Endodermal cell (in vitro differentiated cells): ENCODE results near the gene PILRB. TPM values are rescaled to one million over a fixed set of nuclear protein-coding genes. Genes with fewer than 3 reads are reported as not detected.

Experiments used
- DNase-seq: peaks from one replicate; pipeline ENCODE4 v3.0.0-alpha.2; 2017
- H3K27ac ChIP-seq: 2 replicates; pipeline ENCODE4 v1.5.1; 2013; ENCODE audit warnings: mild to moderate bottlenecking, low read depth, low read length, moderate library complexity
- H3K27me3 ChIP-seq: 2 replicates; pipeline ENCODE4 v1.6.1; 2013; ENCODE audit warnings: mild to moderate bottlenecking, low read length, moderate library complexity; ENCODE audit not compliant: insufficient read depth, control insufficient read depth, poor library complexity, severe bottlenecking
- H3K36me3 ChIP-seq: 2 replicates; pipeline ENCODE4 v1.7.0; 2013; ENCODE audit warnings: mild to moderate bottlenecking, low read length, moderate library complexity; ENCODE audit not compliant: control insufficient read depth, insufficient read depth
- H3K4me1 ChIP-seq: one replicate; pipeline ENCODE4 v1.7.0; 2013; ENCODE audit warnings: low read length; ENCODE audit not compliant: control insufficient read depth, insufficient read depth
- H3K4me3 ChIP-seq: 2 replicates; pipeline ENCODE4 v1.5.1; 2013; ENCODE audit warnings: mild to moderate bottlenecking, low read length, moderate library complexity
- H3K9ac ChIP-seq: 2 replicates; pipeline ENCODE4 v1.6.1; 2013; ENCODE audit warnings: mild to moderate bottlenecking, low read length, moderate library complexity; ENCODE audit not compliant: poor library complexity, severe bottlenecking; ENCODE audit errors: extremely low read depth
- H3K9me3 ChIP-seq: 2 replicates; pipeline ENCODE4 v1.6.1; 2013; ENCODE audit warnings: mild to moderate bottlenecking, low read length, moderate library complexity; ENCODE audit not compliant: control insufficient read depth
- H3K27ac Mint-ChIP-seq: 2 replicates; pipeline ENCODE4 v1.8.0; 2020; ENCODE audit warnings: mixed read lengths
- H3K27me3 Mint-ChIP-seq: 2 replicates; pipeline ENCODE4 v1.8.0; 2021; ENCODE audit warnings: mild to moderate bottlenecking, mixed read lengths; ENCODE audit not compliant: insufficient read depth
- H3K36me3 Mint-ChIP-seq: 2 replicates; pipeline ENCODE4 v1.8.0; 2020; ENCODE audit warnings: low read depth, mixed read lengths
- H3K4me1 Mint-ChIP-seq: 2 replicates; pipeline ENCODE4 v1.8.0; 2020; ENCODE audit warnings: mixed read lengths
- H3K4me3 Mint-ChIP-seq: 2 replicates; pipeline ENCODE4 v1.8.0; 2020; ENCODE audit warnings: mild to moderate bottlenecking, moderate library complexity, mixed read lengths
- H3K9me3 Mint-ChIP-seq: 2 replicates; pipeline ENCODE4 v1.8.0; 2020; ENCODE audit warnings: mild to moderate bottlenecking, mixed read lengths
- WGBS, 2 experiments: methylation state at CpG; one replicate each; pipeline versions ENCODE4 v1.1.5 to v1.1.7; 2013; ENCODE audit warnings: missing lambda C conversion rate in 2 of 2, mixed read lengths in 1 of 2; ENCODE audit not compliant: insufficient coverage in 1 of 2, insufficient read length in 1 of 2; 5-methylcytosine and 5-hydroxymethylcytosine counted together
- total RNA-seq, 2 donors: library from RNA; stranded (reverse); fragmentation: NEBNext Ultra II Directional in 1 of 2; extraction: Animal tissue kit (Norgen Biotek cat#: 25700) in 1 of 2; gene quantifications; 2 replicates in 1 of 2; 3 replicates in 1 of 2; pipeline ENCODE4 v1.2.1, GENCODE V29; 2021
- TF ChIP-seq, protein P1 (sequence below): fragments of 200-600 bp; sonication (generic); conservative IDR thresholded peaks from 2 replicates; pipeline ENCODE4 v1.5.0; 2021; ENCODE audit warnings: antibody characterized with exemption, mild to moderate bottlenecking

The PILRB gene
- total RNA-seq, 2 donors from 2014 or later = 51.9 to 84.4 TPM

GRCh38 chr7:100389437-100390088 is 31.6 kb downstream of the PILRB start:
- H3K4me1 ChIP-seq = no peaks in the 10 kb centered on the region
- no peak for DNase-seq
- TF ChIP-seq, protein P1, sequence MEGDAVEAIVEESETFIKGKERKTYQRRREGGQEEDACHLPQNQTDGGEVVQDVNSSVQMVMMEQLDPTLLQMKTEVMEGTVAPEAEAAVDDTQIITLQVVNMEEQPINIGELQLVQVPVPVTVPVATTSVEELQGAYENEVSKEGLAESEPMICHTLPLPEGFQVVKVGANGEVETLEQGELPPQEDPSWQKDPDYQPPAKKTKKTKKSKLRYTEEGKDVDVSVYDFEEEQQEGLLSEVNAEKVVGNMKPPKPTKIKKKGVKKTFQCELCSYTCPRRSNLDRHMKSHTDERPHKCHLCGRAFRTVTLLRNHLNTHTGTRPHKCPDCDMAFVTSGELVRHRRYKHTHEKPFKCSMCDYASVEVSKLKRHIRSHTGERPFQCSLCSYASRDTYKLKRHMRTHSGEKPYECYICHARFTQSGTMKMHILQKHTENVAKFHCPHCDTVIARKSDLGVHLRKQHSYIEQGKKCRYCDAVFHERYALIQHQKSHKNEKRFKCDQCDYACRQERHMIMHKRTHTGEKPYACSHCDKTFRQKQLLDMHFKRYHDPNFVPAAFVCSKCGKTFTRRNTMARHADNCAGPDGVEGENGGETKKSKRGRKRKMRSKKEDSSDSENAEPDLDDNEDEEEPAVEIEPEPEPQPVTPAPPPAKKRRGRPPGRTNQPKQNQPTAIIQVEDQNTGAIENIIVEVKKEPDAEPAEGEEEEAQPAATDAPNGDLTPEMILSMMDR = no peak
- Mint-ChIP-seq H3K27me3 (peaks cover 14% of the 10 kb centered on the region), H3K4me1 (peaks cover 6% of the 10 kb centered on the region), H3K36me3 (no peaks in the 10 kb centered on the region), H3K27ac (no peak overlapping the region), H3K9me3 (no peaks in the 10 kb centered on the region), H3K4me3 (no peak overlapping the region)
- no peaks in the 10 kb centered on the region for H3K27me3 ChIP-seq
- WGBS, 2 experiments = 84 to 100% methylated on average over 2 to 9 of the region's 9 CpGs
- no peaks in the 10 kb centered on the region for H3K36me3 ChIP-seq
- H3K9me3 ChIP-seq = no peaks in the 10 kb centered on the region
- no peak overlapping the region for H3K4me3 ChIP-seq
- H3K9ac ChIP-seq = no peak overlapping the region
- H3K27ac ChIP-seq = no peak overlapping the region

GRCh38 chr7:100390286-100391009 is 32.5 kb downstream of the PILRB start:
- peaks cover 6% of the 10 kb centered on the region for H3K4me1 Mint-ChIP-seq
- no peak overlapping the region for H3K4me3 ChIP-seq
- no peak overlapping the region for H3K27ac ChIP-seq
- no peaks in the 10 kb centered on the region for H3K27me3 ChIP-seq
- H3K9ac ChIP-seq = no peak overlapping the region
- H3K36me3 Mint-ChIP-seq = no peaks in the 10 kb centered on the region
- H3K9me3 Mint-ChIP-seq = no peaks in the 10 kb centered on the region
- WGBS, 2 experiments = 65 to 91% methylated on average over 2 of the region's 3 CpGs
- no peak overlapping the region for H3K27ac Mint-ChIP-seq
- no peak for DNase-seq
- peaks cover 14% of the 10 kb centered on the region for H3K27me3 Mint-ChIP-seq
- no peak overlapping the region for H3K4me3 Mint-ChIP-seq
- H3K4me1 ChIP-seq = no peaks in the 10 kb centered on the region
- no peaks in the 10 kb centered on the region for H3K36me3 ChIP-seq
- no peaks in the 10 kb centered on the region for H3K9me3 ChIP-seq
- TF ChIP-seq, protein P1 = no peak

- H3K4me1 ChIP-seq = no peaks in the 10 kb centered on the region
- Mint-ChIP-seq H3K9me3 (no peaks in the 10 kb centered on the region), H3K27me3 (peaks cover 22% of the 10 kb centered on the region), H3K27ac (no peak overlapping the region), H3K36me3 (no peaks in the 10 kb centered on the region), H3K4me3 (no peak overlapping the region), H3K4me1 (peaks cover 6% of the 10 kb centered on the region)
- no peaks in the 10 kb centered on the region for H3K9me3 ChIP-seq
- WGBS, 2 experiments = 81 to 85% methylated on average over 3 to 4 of the region's 4 CpGs
- H3K27me3 ChIP-seq = no peaks in the 10 kb centered on the region
- H3K4me3 ChIP-seq = no peak overlapping the region
- no peak overlapping the region for H3K9ac ChIP-seq
- H3K27ac ChIP-seq = no peak overlapping the region
- no peak for DNase-seq
- TF ChIP-seq, protein P1 = no peak
- H3K36me3 ChIP-seq = no peaks in the 10 kb centered on the region
These were observed 35.5 kb downstream of the PILRB start for GRCh38 chr7:100393233-100393905.
